Activated naive CD8-positive, alpha-beta T cell treated with anti-CD3 and anti-CD28 coated beads, Interleukin-2, amount 10 ng/mL, durations not matched to agents 7 days and 5 days (primary cell): Measurements from ENCODE around the gene HNRNPA0. TPM values are rescaled to one million over a fixed set of nuclear protein-coding genes. Genes with fewer than 3 reads are reported as not detected.
A peak's percentile ranks its signal among the peaks of the same experiment; 100 is the strongest.
"Not testable (repeated sequence)": the region's sequence is repeated elsewhere in the genome, so short reads cannot be mapped to it uniquely, and the experiment has no call there.

Source experiments
- ATAC-seq: fragments of 150-1000 bp; cut with Tn5 transposase; one replicate; pipeline ENCODE4 v1.10.0; 2021; ENCODE audit warnings: low read depth, moderate library complexity
- POLR2A ChIA-PET: fragments of 350-600 bp; sonication (Branson Sonifier 250); formaldehyde crosslinking; loops from one replicate; lab custom pipeline; 2021; ENCODE audit warnings: antibody characterized with exemption; lab: Charles Lee
- DNase-seq: peaks from one replicate; pipeline ENCODE4 v3.0.0; 2021
- H3K27ac Mint-ChIP-seq: one replicate; pipeline ENCODE4 v1.8.0; 2022; ENCODE audit warnings: mild to moderate bottlenecking, mixed read lengths
- H3K27me3 Mint-ChIP-seq: one replicate; pipeline ENCODE4 v1.8.0; 2022; ENCODE audit warnings: mild to moderate bottlenecking, moderate library complexity, mixed read lengths
- H3K36me3 Mint-ChIP-seq: one replicate; pipeline ENCODE4 v1.8.0; 2021; ENCODE audit warnings: mild to moderate bottlenecking, mixed read lengths
- H3K4me1 Mint-ChIP-seq: one replicate; pipeline ENCODE4 v1.8.0; 2021; ENCODE audit warnings: mixed read lengths
- H3K4me3 Mint-ChIP-seq: one replicate; pipeline ENCODE4 v1.8.0; 2022; ENCODE audit warnings: mild to moderate bottlenecking, moderate library complexity, mixed read lengths
- H3K9me3 Mint-ChIP-seq: one replicate; pipeline ENCODE4 v1.8.0; 2021; ENCODE audit warnings: mixed read lengths
- total RNA-seq, 2 experiments: library from RNA; stranded (reverse); gene quantifications; one replicate each; pipeline ENCODE4 v1.2.3, GENCODE V29; 2021

The HNRNPA0 gene
- 10 to 100 TPM; 31.4 to 31.7 TPM for total RNA-seq

- Mint-ChIP-seq H3K27ac (peak within 1 kb of the TSS; percentile 100), H3K36me3 (peaks cover 28% of the 10 kb centered on the region), H3K4me3 (peak within 1 kb of the TSS; percentile 91), H3K27me3 (peaks cover 2% of the 10 kb centered on the region), H3K4me1 (peaks cover 25% of the 10 kb centered on the region), H3K9me3 (no peaks in the 10 kb centered on the region)
- DNase-seq, result peak; percentile 97
- peak; percentile 84 for ATAC-seq
- POLR2A ChIA-PET, result interaction anchor here (0.7 to 2.6 kb wide), 18 partner anchors 13 to 711 kb away, joined by 3 to 47 read pairs (median 4); partner anchors contain the start of genes EGR1, KIF20A, KLHL3 and PKD2L2
These were observed at the start of gene HNRNPA0 for GRCh38 chr5:137754188-137754960. HNRNPA0 (minus strand) TSS chr5:137754363; CDS start chr5:137754066, 297 bp downstream.

- Mint-ChIP-seq H3K9me3 (no peaks in the 10 kb centered on the region), H3K36me3 (no peaks in the 10 kb centered on the region), H3K4me1 (no peaks in the 10 kb centered on the region), H3K4me3 (no peak overlapping the region), H3K27me3 (peaks cover 8% of the 10 kb centered on the region), H3K27ac (no peak overlapping the region)
- ATAC-seq (no peak), DNase-seq (no peak)
- POLR2A ChIA-PET, result no interaction called here
These were observed 48.4 kb upstream of the HNRNPA0 start for GRCh38 chr5:137802282-137803210.

GRCh38 chr5:137800700-137801411 lies 46.7 kb upstream of the HNRNPA0 start:
- no peaks in the 10 kb centered on the region for H3K36me3 Mint-ChIP-seq
- no peak for ATAC-seq
- POLR2A ChIA-PET, result no interaction called here
- no peak overlapping the region for H3K27ac Mint-ChIP-seq
- no peak overlapping the region for H3K4me3 Mint-ChIP-seq
- no peaks in the 10 kb centered on the region for H3K9me3 Mint-ChIP-seq
- H3K27me3 Mint-ChIP-seq, result peaks cover 11% of the 10 kb centered on the region
- no peaks in the 10 kb centered on the region for H3K4me1 Mint-ChIP-seq
- no peak for DNase-seq

- Mint-ChIP-seq H3K36me3 (no peaks in the 10 kb centered on the region), H3K27me3 (peaks cover 6% of the 10 kb centered on the region), H3K9me3 (no peaks in the 10 kb centered on the region), H3K4me3 (no peak overlapping the region), H3K4me1 (no peaks in the 10 kb centered on the region), H3K27ac (no peak overlapping the region)
- no peak for ATAC-seq
- no peak for DNase-seq
- POLR2A ChIA-PET, result no interaction called here
These were observed 42.1 kb upstream of the HNRNPA0 start for GRCh38 chr5:137796279-137796678.

GRCh38 chr5:137794863-137795262 lies 40.7 kb upstream of the HNRNPA0 start:
- H3K4me1 Mint-ChIP-seq, result no peaks in the 10 kb centered on the region
- H3K4me3 Mint-ChIP-seq, result no peak overlapping the region
- ATAC-seq, result no peak
- no peak overlapping the region for H3K27ac Mint-ChIP-seq
- no peaks in the 10 kb centered on the region for H3K36me3 Mint-ChIP-seq
- H3K9me3 Mint-ChIP-seq, result no peaks in the 10 kb centered on the region
- H3K27me3 Mint-ChIP-seq, result peaks cover 6% of the 10 kb centered on the region
- DNase-seq, result no peak
- POLR2A ChIA-PET, result no interaction called here

- no peak overlapping the region for H3K27ac Mint-ChIP-seq
- POLR2A ChIA-PET, result no interaction called here
- no peak for ATAC-seq
- H3K9me3 Mint-ChIP-seq, result peaks cover 3% of the 10 kb centered on the region
- H3K36me3 Mint-ChIP-seq, result no peaks in the 10 kb centered on the region
- H3K4me3 Mint-ChIP-seq, result no peak overlapping the region
- no peak for DNase-seq
- no peaks in the 10 kb centered on the region for H3K4me1 Mint-ChIP-seq
- peaks cover 4% of the 10 kb centered on the region for H3K27me3 Mint-ChIP-seq
These were observed 38.1 kb upstream of the HNRNPA0 start for GRCh38 chr5:137792303-137792702.

GRCh38 chr5:137791799-137792198 lies 37.6 kb upstream of the HNRNPA0 start:
- Mint-ChIP-seq H3K4me3 (no peak overlapping the region), H3K27me3 (peaks cover 4% of the 10 kb centered on the region), H3K4me1 (no peaks in the 10 kb centered on the region), H3K27ac (no peak overlapping the region), H3K9me3 (peaks cover 3% of the 10 kb centered on the region), H3K36me3 (no peaks in the 10 kb centered on the region)
- POLR2A ChIA-PET, result no interaction called here
- no peak for ATAC-seq
- DNase-seq, result no peak

- no peak overlapping the region for H3K27ac Mint-ChIP-seq
- no peaks in the 10 kb centered on the region for H3K4me1 Mint-ChIP-seq
- no peaks in the 10 kb centered on the region for H3K36me3 Mint-ChIP-seq
- H3K9me3 Mint-ChIP-seq, result peaks cover 3% of the 10 kb centered on the region
- ATAC-seq, result no peak
- H3K4me3 Mint-ChIP-seq, result no peak overlapping the region
- no peak for DNase-seq
- POLR2A ChIA-PET, result no interaction called here
- H3K27me3 Mint-ChIP-seq, result peaks cover 4% of the 10 kb centered on the region
These were observed 37.2 kb upstream of the HNRNPA0 start for GRCh38 chr5:137791387-137791786.

- ATAC-seq, H3K4me1 Mint-ChIP-seq, H3K9me3 Mint-ChIP-seq, H3K36me3 Mint-ChIP-seq, POLR2A ChIA-PET, H3K4me3 Mint-ChIP-seq, H3K27me3 Mint-ChIP-seq, DNase-seq, H3K27ac Mint-ChIP-seq: not testable (repeated sequence)
These were observed 34.4 kb upstream of the HNRNPA0 start for GRCh38 chr5:137788560-137788959.

- no peaks in the 10 kb centered on the region for H3K4me1 Mint-ChIP-seq
- peaks cover 2% of the 10 kb centered on the region for H3K36me3 Mint-ChIP-seq
- POLR2A ChIA-PET, result no interaction called here
- ATAC-seq, result no peak
- no peak for DNase-seq
- peaks cover 14% of the 10 kb centered on the region for H3K27me3 Mint-ChIP-seq
- no peak overlapping the region for H3K27ac Mint-ChIP-seq
- H3K4me3 Mint-ChIP-seq, result no peak overlapping the region
- no peaks in the 10 kb centered on the region for H3K9me3 Mint-ChIP-seq
These were observed 28.9 kb upstream of the HNRNPA0 start for GRCh38 chr5:137782984-137783536.

- Mint-ChIP-seq H3K4me3 (no peak overlapping the region), H3K9me3 (no peaks in the 10 kb centered on the region), H3K36me3 (peaks cover 2% of the 10 kb centered on the region), H3K4me1 (no peaks in the 10 kb centered on the region), H3K27ac (no peak overlapping the region), H3K27me3 (peaks cover 14% of the 10 kb centered on the region)
- DNase-seq (no peak), ATAC-seq (no peak)
- POLR2A ChIA-PET, result no interaction called here
These were observed 27.9 kb upstream of the HNRNPA0 start for GRCh38 chr5:137782055-137782454.

- DNase-seq, result no peak
- Mint-ChIP-seq H3K36me3 (no peaks in the 10 kb centered on the region), H3K27ac (no peak overlapping the region), H3K4me1 (no peaks in the 10 kb centered on the region), H3K9me3 (no peaks in the 10 kb centered on the region), H3K4me3 (no peak overlapping the region), H3K27me3 (peaks cover 9% of the 10 kb centered on the region)
- ATAC-seq, result no peak
- POLR2A ChIA-PET, result interaction anchor here (0.9 kb wide), 1 partner anchor 26 kb away, joined by 3 read pairs; no protein-coding TSS in a partner anchor
These were observed 24.8 kb upstream of the HNRNPA0 start for GRCh38 chr5:137778772-137779564.
